ENCODE data around the gene RAB11FIP3.
"Not testable (repeated sequence)": the region's sequence is repeated elsewhere in the genome, so short reads cannot be mapped to it uniquely, and the experiment has no call there.

RAB11FIP3 gene

GRCh38 chr16:466651-467050 lies 41.2 kb downstream of the RAB11FIP3 start:
- TF ChIP-seq CTCF (conservative IDR thresholded peaks at IDR 0.05; ENCODE audit: control insufficient read depth, insufficient read depth, low read depth, low read length), result no peak
- DNase-seq (ENCODE audit: low read depth), result no peak
- no peak overlapping the region for H3K4me3 ChIP-seq (ENCODE audit: control insufficient read depth, low read depth, low read length)

DNA sequence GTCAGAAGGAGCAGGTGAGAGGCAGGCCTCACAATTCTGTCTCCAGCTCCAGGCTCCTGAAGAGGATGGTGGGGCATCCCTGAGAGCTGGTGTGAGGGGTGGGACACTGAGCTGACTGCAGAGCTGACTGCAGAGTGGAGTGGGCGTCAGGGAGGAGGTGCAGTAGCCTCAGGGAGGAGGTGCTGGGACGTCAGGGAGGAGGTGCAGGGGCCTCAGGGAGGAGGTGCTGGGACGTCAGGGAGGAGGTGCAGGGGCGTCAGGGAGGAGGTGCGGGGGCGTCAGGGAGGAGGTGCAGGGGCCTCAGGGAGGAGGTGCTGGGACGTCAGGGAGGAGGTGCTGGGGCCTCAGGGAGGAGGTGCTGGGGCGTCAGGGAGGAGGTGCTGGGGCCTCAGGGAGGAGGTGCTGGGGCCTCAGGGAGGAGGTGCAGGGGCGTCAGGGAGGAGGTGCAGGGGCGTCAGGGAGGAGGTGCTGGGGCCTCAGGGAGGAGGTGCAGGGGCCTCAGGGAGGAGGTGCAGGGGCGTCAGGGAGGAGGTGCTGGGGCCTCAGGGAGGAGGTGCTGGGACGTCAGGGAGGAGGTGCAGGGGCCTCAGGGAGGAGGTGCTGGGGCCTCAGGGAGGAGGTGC lies 41.9 kb downstream of the RAB11FIP3 start:
- not testable (repeated sequence) for DNase-seq (ENCODE audit: low read depth); H3K4me3 ChIP-seq (ENCODE audit: control insufficient read depth, low read depth, low read length)

GRCh38 chr16:468068-468821 lies 42.8 kb downstream of the RAB11FIP3 start:
- TF ChIP-seq CTCF (conservative IDR thresholded peaks at IDR 0.05; ENCODE audit: control insufficient read depth, insufficient read depth, low read depth, low read length), result no peak
- no peak overlapping the region for H3K4me3 ChIP-seq (ENCODE audit: control insufficient read depth, low read depth, low read length)
- no peak for DNase-seq (ENCODE audit: low read depth)

GRCh38 chr16:469459-469858 lies 44.0 kb downstream of the RAB11FIP3 start:
- H3K4me3 ChIP-seq (ENCODE audit: control insufficient read depth, low read depth, low read length); DNase-seq (ENCODE audit: low read depth): not testable (repeated sequence)

- no peak for TF ChIP-seq CTCF (conservative IDR thresholded peaks at IDR 0.05; ENCODE audit: control insufficient read depth, insufficient read depth, low read depth, low read length)
- no peak overlapping the region for H3K4me3 ChIP-seq (ENCODE audit: control insufficient read depth, low read depth, low read length)
- no peak for DNase-seq (ENCODE audit: low read depth)
Measured at GRCh38 chr16:470418-470817, 45.0 kb downstream of the RAB11FIP3 start.

DNA sequence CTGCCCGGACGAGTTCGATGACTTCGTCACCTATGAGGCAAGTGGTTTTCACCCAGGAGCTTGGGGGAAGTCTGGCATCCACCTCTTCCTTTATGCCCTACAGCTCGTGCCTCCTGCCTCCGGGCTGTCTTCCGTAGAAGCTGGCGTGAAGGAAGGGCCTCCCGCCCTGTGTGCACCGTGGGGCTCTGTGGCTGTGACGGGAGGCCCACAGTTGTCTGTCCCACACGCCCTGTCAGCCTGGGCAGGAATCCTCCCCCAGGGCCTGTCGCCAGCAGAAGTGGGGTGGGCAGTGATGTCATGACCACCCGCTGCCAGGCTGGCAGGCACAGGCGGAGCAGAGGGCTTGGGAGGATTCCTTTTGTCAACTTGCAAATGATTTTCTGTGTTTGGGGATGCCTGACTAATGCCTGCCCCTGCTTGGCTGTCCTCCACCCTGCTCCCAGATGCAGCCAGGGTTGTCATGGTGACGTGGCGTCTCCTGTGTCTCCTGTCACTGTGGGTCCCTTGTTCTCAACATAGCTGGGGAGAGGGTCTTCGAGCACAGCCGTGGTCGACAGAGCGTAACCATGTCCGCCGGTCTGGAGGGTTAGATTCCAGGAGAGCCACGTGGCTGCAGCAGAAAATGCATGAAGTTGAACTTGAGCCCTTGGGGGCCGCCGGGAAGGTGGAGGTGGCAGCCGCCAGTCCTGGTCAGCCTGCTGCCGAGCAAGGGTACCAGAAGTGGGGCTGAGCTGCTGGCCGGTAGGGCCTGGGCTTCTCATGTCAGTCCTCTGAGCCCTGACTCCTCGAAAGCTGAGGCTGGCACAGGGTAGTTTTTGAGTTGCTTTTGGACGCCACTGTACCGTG lies 46.1 kb downstream of the RAB11FIP3 start:
- no peak for TF ChIP-seq CTCF (conservative IDR thresholded peaks at IDR 0.05; ENCODE audit: control insufficient read depth, insufficient read depth, low read depth, low read length)
- no peak overlapping the region for H3K4me3 ChIP-seq (ENCODE audit: control insufficient read depth, low read depth, low read length)
- no peak for DNase-seq (ENCODE audit: low read depth)

- TF ChIP-seq CTCF (conservative IDR thresholded peaks at IDR 0.05; ENCODE audit: control insufficient read depth, insufficient read depth, low read depth, low read length), result no peak
- no peak for DNase-seq (ENCODE audit: low read depth)
- no peak overlapping the region for H3K4me3 ChIP-seq (ENCODE audit: control insufficient read depth, low read depth, low read length)
Measured at GRCh38 chr16:472199-472504, 46.7 kb downstream of the RAB11FIP3 start.

All from fibroblast of mammary gland (primary cell).